ENCODE data around the gene SSBP3.
A peak's percentile ranks its signal among the peaks of the same experiment; 100 is the strongest.
"Not testable (repeated sequence)": the region's sequence is repeated elsewhere in the genome, so short reads cannot be mapped to it uniquely, and the experiment has no call there.

The SSBP3 gene
- total RNA-seq, result 25.3 to 135 (median 63.4) reads per million in 18 experiments

DNA sequence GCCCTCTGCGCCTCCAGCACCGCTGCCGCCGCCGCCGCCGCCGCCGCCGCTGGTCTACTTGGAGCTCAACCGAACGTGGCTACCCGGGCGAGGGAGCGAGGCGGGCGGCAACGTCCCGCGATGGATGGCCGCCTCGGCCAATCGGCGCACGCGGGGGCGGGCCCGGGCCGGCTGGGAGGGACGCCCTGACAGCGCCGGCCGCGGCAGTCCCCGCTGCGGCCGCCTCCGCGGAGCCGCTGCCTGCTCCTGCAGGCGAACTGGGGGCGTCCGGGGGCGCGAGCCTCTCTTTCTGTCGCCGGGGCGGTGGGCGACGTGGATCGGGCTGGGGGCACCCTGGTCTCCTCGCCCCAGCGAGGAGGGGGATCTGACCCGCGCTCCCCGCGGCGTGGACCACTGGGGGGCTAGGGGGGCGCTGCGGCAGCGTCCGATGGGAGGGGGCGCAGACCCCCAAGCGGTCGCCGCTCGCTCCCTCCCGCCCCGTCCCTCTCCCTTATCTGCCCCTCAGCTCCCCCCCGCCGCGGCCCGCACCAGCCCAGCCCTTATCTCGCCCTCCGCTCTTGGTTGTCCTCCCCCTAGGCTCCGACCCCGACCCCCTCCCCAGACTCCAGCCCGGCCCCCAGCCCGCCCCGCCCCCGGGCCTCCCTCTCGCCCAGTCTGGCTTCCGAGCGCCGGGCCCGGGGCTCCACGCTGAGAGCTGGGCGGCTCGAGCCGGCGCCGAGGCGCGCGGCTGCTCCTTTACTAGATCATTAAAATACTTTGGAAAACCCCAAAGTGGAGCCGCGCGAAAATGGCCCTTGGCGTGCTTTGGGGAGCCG lies at the start of gene SSBP3:
Gene SSBP3 (minus strand): TSS at position 56 of the 815 bp plus-strand sequence.
- DNase-seq, result peak; percentile 94 to 95

DNA sequence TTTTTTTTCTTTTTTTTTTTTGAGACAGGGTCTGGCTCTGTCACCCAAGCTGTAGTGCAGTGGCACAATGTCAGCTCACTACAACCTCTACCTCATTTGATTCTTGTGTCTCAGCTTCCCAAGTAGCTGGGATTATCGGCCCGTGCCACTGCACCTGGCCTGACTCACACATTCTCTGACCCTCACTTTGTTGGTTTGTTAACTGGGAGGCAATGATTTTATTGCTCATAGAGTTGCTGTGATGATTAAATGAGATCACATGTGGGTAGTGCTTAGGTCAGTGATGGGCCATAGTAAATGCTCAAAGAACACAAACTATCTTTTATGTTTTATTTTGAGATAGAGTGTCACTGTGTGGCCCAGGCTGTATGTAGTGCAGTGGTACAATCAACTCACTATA lies 47.3 kb upstream of the SSBP3 start:
- no peak for DNase-seq

DNA sequence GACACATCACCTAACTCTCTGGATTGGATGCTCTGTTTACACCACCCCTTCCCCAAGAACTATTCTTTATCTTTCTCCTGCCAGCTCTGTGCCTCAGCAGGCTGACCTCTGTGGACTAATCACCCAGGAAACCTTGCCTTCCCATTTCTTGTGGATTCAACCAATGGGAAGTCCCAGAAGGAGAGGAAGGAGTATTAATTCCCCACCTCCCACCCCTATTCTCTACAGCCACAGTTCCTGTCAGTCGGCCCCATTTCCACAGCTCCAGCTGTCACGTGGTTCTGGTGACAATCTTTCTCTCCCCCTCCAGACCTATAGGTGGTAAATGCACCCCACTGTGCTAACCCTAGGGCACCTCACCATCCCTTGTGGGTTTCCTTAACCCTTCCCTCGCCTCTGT lies 46.8 kb upstream of the SSBP3 start:
- DNase-seq, result peak; percentile 21 to 49

DNA sequence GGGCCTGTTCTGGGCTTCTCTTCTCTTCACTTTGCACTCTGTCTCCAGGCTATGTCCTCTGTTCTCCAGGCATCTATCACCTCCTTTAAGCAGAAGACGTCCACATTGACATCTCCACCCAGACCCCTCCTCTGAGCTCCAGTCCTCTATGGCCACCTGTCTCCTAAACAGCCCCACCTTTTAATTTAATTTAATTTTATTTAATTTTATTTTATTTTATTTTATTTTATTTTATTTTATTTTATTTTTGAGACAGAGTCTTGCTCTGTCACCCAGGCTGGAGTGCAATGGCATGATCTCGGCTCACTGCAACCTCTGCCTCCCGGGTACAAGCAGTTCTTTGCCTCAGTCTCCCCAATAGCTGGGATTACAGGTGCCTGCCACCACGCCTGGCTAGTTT lies 43.2 kb upstream of the SSBP3 start:
- not testable (repeated sequence) for DNase-seq

DNA sequence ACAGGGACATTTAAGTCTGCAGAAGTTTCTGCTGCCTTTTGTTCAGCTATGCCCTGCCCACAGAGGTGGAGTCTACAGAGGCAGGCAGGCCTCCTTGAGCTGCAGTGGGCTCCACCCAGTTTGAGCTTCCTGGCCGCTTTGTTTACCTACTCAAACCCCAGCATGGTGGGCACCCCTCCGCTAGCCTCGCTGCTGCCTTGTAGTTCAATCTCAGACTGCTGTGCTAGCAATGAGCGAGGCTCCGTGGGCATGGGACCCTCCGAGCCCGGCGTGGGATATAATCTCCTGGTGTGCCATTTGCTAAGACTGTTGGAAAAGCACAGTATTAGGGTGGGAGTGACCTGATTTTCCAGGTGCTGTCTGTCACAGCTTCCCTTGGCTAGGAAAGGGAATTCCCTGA lies 42.6 kb upstream of the SSBP3 start:
- not testable (repeated sequence) for DNase-seq

DNA sequence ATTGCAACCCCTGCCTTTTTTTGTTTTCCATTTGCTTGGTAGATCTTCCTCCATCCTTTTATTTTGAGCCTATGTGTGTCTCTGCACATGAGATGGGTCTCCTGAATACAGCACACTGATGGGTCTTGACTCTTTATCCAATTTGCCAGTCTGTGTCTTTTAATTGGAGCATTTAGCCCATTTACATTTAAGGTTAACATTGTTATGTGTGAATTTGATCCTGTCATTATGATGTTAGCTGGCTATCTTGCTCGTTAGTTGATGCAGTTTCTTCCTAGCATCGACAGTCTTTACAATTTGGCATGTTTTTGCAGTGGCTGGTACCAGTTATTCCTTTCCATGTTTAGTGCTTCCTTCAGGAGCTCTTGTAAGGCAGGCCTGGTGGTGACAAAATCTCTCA lies 40.9 kb upstream of the SSBP3 start:
- DNase-seq, result not testable (repeated sequence)

DNA sequence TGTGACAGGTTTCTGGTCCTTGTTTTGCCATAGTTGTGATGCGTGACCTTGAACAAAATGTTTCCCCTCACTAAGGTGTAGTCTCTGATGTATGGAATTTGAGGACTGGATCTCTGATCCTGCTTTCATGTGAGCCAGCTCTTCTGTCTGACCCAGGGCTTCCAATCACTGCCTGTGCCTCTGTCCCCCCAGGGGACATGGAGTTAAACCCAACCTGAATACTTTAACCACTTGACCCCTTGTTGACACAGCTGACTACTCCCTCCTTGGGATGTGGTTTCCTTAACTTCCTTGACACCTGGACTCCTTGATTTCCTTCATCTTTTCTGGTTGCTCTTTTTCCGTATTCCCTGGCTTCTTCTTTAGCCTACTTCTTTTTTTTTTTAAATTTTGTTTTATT lies 36.0 kb upstream of the SSBP3 start:
- DNase-seq, result no peak

DNA sequence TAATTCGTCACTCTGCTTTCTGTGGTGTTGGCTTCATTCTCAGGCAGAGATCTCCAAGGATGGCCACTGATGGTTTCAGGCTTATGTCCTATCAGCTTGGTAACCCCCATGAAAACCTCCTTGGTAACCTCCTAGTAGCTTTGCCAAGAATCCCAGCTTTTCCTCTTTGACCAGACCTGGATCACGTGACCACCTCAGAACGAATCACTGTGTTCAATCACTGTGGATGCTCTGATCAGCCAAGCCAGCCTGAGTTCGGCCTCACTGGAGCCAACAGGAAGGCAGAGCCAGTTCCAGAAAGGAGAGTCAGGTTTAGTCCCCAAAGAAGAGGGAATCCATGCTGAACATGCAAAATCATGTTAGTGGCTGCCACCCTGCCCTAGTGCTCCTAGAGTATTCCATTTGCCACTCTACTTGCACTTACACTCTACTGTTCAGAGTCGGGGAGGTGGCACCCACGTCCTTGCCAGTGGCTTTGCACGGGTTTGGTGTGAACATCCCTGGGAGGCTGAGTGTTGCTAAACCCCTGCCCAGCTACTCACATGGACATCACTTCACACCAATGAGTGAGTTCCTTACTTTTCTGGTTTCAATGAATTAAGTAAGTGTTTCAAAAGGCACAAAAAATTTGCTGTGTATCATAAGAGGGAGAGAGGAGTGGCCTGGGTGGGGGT lies 33.5 kb upstream of the SSBP3 start:
- no peak for DNase-seq

DNA sequence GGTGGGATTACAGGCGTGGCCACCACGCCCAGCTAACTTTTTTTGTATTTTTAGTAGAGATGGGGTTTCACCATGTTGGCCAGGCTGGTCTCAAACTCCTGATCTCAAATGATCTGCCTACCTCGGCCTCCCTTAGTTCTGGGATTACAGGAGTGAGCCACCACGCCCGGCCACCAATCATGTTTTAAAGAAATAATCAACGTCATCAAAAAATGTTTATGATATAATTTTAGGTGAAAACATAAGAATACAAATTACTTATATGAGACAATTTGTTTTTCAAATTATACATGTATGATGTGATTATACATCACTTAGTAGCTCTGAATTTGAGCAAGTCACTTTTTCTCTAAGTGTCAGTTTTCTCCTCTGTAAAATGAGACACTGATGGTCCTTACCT lies 31.6 kb upstream of the SSBP3 start:
- DNase-seq, result no peak

DNA sequence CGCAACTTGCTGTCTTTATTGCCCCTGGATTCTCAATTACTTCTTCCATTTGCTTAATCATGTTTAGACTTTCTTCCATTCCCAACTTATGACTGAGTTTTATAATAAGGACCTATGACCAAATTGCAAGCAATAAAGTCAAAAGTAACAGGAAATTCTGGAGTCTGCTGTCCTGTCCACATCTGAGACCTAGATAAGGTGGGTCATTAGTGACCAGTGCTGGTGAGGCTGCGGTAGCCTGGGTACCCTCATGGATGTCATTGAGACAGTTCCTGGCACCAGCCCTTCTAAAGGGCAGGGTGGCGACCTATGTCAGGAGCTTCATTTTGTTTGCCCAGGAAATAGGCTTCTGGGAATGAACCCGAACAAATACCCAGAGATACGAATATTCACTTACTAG lies 30.6 kb upstream of the SSBP3 start:
- no peak for DNase-seq

DNA sequence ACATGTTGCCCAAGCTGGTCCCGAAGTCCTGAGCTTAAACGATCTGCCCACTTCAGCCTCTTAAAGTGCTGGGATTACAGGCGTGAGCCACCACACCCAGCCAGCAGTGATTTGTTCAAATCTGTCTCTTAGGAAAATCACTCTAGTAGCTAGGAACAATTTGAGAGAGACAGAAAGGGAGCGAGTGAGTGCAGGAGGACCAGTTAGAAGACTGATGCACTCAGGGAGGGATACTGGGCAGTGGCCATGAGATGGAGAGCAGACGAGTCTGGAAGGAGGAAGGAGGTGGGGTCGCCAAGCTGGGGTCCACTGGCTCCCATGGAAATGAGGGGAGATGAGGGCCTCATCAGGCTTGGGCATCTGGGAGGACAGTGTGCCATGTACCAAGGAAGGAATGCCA lies 23.6 kb upstream of the SSBP3 start:
- DNase-seq, result no peak

DNA sequence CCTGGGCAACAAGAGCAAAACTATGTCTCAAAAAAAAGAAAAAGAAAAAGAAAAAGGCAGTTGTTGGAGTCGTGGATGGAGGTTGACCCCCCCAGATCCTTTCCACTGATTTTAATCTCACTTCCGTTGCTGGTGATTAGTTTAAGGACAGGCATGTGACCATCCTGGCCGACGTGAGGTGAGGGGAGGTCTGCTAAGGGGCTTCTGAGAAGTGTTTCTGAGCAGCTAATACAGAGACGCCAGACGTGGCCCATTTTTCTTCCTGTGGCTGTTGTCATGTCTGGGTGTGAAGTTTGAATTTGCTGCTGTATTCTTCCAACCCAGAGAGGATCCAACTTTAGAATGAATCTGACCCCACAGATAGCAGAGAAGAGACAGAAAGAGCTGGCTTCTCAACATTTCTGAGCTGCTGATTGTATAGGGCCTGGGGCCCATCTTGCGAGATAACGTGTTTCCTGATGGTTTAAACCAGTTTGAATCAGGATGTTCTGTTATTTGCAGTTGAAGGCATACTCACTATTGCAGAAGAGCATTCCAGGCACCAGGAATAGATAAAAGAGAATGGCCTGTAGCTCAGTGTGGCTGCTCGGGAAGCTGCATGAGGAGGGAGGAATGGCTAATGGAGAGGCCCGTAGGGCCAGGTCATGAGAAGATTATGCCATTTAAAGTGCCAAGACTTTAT lies 22.8 kb upstream of the SSBP3 start:
- no peak for DNase-seq

DNA sequence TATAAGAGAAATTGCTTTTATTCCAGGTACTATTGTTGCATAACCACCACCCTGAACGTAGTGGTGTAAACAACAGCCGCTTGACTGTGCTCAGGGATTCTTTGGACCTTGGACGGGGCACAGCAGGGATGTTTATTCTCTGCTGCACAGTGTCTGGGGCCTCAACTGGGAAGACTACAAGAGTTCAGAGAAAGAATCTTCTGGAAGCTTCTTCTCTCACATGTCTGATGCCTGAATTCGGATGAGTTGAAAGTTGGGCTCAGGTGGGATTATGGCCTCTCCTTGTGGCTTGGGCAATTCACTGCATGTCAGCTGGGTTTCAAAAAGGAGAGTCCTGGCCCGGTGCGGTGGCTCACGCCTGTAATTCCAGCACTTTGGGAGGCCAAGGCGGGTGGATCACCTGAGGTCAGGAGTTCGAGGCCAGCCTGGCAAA lies 19.0 kb upstream of the SSBP3 start:
- no peak for DNase-seq

DNA sequence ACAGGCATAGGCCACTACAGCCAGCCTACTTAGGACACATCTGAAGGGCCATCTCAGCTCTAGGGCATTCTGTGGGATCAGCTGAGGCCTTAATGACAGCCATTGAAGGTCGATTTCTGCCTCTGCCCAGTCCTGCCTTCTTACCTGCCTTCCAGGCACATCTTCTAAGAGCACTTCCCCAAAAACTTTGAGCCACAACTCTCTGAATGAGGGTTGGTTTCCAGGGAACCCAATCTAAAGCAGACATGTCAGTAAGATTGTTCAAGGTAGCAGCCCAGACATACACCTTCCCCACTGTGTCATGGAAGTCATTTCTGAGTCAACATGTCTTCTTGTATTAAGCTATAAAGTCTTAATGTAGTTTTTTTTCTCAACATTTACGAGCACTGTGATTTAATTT lies 18.2 kb upstream of the SSBP3 start:
- no peak for DNase-seq

DNA sequence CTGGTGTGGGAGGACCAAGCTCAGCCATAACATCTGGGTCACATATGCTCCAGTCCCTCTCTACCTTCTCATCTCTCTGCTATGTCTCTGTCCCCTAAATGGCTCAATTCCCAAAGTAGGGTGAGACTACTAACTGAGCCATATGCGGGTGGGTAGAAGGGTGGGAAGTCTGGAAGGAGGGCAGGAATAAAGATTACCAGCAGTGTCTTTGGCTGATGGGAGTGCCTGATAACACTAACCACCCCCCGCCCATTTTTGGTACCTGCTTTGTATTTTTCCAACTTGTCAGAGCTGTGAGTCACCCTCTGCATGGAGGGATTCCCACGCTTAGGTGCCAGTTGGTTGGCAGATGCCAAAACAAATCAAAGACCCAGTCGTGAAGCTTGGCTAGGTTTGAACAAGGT lies 14.9 kb upstream of the SSBP3 start:
- DNase-seq, result no peak

DNA sequence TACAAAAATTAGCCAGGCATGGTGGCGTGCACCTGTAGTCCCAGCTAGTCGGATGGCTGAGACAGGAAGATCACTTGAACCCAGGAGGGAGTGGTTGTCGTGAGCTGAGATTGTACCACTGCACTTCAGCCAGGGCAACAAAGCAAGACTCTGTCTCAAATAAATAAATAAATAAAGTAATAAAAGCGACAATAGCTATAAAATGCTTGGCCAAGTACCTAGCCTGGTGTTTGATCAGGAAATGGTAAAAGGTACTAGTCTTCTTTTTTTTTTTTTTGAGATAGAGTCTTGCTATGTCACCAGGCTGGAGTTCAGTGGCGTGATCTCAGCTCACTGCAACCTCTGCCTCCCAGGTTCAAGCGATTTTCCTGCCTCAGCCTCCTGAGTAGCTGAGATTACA lies 12.4 kb upstream of the SSBP3 start:
- DNase-seq, result not testable (repeated sequence)

DNA sequence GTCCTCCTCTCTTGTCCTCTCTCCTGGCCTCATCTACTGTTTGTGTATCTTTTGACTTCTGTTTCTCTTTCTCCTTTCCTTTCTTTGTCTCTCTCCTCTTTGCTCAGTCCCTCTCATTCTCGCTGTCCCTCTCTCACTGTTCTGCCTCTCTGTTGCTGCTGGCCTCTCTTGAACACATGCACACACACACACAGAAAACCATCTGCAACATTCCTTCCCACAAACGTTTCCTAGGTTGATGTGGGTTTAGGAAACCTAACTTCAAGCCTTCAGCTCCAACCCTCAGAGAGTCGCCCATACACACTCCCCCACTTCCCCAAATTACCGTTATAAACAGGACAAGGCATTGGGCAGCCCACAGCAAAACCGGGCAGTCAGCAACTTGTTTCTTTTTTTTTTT lies 10.9 kb upstream of the SSBP3 start:
- DNase-seq, result peak; percentile 72 to 78

DNA sequence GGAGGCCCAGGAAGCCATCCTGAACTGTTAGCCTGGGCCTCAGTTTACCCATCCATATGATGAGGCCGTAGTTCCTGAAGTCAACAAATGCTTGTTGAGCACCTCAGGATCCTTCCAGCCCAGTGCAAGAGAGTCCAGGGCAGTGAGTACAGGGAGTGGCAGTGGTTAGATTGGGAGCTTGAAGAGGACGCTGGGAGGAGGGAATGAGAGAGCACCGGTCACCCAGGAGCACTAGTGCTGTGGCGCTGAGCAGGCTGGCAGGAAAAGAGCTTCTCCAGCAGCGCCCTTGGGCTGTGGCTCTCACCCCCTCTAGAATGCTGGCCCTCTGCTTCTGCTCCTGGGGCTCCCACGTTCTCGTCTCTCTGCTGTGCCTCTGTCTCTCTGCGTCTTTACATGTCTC lies 10.2 kb upstream of the SSBP3 start:
- no peak for DNase-seq

DNA sequence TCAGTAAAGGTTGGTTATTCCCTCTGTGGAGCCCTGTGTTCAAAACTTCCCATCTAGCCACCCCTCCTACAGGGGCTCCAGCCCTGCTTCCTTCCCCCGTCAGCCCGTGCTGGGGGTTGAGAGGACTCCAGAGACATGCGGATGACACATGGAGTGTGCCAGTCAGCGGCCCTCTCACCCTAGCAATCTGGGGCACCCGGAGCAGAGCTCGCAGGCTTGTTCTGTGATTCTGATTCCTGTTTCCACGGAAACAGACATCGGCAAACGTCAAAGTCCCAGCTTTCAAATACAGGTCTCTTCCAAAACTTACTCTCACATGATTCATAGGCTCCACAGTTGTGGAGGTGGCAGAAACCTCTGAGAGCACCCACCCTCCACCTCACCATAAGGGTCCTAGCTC lies 9.8 kb upstream of the SSBP3 start:
- DNase-seq, result no peak

DNA sequence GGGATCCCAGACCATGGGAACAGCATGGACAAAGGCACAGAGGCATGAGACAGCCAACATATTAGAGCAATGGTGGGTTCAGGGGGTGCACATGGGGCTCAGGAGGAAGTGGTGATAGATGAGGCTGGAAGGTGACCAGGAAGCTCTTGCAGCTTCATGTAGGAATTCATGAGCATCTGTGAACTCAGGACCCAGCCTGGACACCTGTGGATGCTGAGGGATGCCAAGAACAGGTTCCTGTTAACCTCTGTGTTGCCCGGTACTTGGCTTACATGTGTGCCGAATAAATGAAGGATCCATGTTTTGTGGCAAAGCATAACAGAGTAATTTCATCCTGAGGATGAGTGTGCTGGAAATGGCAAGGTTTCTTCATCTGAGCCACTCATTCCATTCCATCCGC lies 9.3 kb upstream of the SSBP3 start:
- DNase-seq, result no peak

DNA sequence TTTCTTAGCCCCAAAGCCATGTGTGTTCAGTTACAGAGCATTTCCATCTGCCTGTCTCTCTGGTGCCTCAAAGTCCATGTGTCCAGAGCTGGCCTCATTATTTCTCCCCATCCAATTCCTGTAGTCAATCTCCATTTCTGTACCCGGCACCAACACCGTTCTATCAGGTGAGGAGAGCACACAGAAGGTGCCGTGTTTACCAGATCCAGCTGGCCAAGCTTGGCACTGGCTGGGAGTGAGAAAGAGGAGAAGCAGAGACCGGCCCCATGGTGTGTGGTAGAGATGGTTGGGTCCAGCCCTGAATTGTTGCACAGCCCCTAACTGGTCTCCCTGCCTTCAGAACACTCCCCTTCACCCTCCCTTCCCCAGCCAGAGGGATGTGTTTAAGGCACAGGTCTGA lies 7.5 kb upstream of the SSBP3 start:
- DNase-seq, result no peak

DNA sequence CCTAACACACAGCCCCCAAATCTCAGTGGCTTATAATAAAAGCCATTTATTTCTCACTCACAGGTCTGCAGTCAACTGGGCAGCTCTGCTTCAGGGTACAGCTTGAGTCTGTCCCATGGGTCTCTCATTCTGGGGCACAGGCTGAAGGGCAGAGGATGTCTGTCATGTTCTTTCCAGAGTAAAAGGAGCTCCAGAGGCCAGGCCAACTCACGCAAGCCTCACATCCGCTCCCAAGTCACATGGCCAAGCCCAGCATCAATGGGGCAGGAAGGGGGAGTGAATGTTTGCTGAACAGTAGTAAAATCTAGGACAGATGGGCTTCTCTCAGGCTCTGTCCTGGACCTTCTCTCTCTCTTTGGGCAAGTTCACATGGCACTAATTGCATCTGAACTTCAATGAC lies 7.1 kb upstream of the SSBP3 start:
- peak in 1 of 2 donors; percentile 27 for DNase-seq

DNA sequence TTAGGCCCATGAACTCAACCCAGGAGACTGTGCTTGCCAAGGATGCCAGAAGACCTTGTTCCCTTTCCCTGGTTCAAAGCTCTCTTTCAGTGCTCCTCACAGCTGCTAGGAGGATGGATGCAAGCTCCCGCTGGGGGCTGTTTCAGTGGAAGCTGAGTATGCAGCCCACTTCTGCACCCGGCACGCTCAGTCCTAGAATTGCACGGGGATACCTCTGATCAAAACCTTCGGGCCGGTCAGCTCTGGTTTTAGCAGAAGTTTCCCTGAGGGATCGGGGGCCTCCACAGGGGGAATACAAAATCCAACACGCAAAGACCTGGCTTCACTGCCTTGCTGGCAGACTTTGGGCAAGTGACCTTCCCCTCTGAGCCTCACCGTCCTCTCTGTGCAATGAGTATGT lies 4.2 kb upstream of the SSBP3 start:
- no peak for DNase-seq
